Activated T-cell treated with anti-CD3 and anti-CD28 coated beads for 4 hours (primary cell): Measurements from ENCODE around the gene PPP1R3D.
"Not testable (repeated sequence)": the region's sequence is repeated elsewhere in the genome, so short reads cannot be mapped to it uniquely, and the experiment has no call there.

Experiments used
- DNase-seq: peaks from one replicate; pipeline ENCODE4 v3.0.0-alpha.2; 2020

The PPP1R3D gene

DNA sequence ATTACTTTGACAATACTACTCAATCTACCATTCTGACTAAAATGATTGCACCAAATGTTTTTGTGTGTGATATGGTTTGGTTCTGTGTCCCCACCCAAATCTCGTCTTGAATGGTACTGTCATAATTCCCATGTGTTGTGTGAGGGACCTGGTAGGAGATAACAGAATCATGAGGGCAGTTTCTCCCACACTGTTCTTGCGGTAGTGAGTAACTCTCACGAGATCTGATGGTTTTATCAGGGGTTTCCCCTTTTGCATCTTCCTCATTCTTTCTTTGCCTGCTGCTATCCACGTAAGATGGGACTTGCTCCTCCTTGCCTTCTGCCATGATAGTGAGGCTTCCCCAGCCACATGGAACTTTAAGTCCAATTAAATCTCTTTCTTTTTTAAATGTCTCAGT is 27.5 kb downstream of the PPP1R3D start:
- no peak for DNase-seq

DNA sequence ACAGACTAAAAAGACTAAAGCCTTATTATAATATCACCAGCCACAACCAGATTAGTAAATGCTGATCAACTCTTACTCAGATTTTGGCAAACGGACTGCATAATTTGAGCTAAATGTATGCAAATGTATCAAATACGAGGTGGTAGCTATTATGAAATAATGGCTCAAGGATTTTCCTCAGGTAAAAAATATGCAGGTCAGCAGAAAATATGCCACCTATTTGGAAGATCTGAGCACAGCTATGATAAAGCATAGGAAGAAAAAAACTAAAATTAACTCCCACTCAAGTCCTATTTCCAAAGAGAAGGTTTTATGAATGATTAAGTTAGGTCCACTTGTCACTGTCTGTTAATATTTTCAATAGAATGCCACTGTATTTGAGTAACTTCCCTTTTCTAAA is 29.1 kb downstream of the PPP1R3D start:
- no peak for DNase-seq

- no peak for DNase-seq
These were observed 31.2 kb downstream of the PPP1R3D start for GRCh38 chr20:59908855-59909254.

DNA sequence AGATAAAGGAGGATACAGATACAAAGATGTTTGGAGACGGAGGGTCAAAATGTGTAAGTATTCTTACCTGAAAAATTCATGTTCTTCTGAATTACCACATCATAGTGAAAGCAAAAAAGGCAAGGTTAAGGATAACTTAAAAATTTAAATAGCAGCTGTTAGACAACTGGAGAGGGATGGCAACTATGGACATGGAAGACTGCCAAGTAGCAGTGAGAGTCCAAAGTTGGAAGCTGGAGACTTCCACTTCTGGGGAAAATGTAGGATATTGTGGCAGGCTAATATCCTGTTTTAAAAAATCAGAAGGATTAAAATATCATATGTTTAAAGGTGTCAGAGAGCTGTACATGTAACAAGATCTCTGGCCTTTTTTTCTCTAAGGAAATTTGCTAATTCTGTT is 36.5 kb downstream of the PPP1R3D start:
- no peak for DNase-seq

- no peak for DNase-seq
These were observed 37.6 kb downstream of the PPP1R3D start for GRCh38 chr20:59902470-59902869.

DNA sequence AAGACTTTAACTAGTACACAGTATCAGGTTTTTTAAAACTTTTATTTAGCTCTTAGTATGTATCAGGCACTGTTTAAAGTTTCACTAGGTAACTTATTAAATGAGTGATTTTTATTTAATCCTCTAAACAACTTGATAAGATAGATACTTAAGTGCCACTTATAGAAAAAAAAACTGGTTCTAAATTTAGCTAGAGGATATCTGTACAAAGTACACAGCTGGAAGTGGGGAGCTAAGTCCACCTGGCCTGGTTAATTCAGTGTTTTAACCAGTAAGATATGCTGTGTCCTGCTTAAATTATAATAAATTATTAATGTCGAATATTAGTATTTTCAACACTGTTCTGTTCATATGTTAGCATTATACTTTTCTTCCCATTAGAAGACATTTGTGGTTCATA is 44.2 kb downstream of the PPP1R3D start:
- no peak for DNase-seq

DNA sequence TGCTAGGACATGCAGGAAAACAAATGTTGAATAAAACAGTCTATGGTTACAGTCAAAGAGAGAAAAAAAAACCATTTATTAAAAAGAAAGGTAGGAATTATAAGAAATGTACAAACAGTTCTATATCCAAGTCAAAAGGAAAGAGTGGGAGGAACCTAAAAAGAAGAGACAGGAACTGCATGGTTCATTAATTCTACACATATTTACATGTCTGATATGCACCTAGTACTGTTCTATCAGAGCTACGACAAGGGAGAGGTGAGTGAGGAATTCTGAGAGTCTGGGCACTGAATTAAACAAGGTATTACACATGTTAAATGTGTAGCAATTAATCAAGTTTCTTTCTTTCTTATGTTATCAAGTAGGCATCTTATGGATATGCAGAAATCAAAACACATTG is 48.5 kb downstream of the PPP1R3D start:
- no peak for DNase-seq

GRCh38 chr20:59890035-59890434 is 50.1 kb downstream of the PPP1R3D start:
- DNase-seq, result not testable (repeated sequence)

- no peak for DNase-seq
These were observed 52.1 kb downstream of the PPP1R3D start for GRCh38 chr20:59888050-59888449.
